CD4-positive, alpha-beta T cell treated with Interleukin-1 beta for 1 hour (primary cell): ENCODE measurements around the gene COL2A1.

Experiments
- DNase-seq, 2 donors: peaks; one replicate each; pipeline ENCODE4 v3.0.0-alpha.2; 2020 to 2022

Gene COL2A1

GRCh38 chr12:47988073-47989022 lies 15.9 kb downstream of the COL2A1 start:
- no peak for DNase-seq

DNA sequence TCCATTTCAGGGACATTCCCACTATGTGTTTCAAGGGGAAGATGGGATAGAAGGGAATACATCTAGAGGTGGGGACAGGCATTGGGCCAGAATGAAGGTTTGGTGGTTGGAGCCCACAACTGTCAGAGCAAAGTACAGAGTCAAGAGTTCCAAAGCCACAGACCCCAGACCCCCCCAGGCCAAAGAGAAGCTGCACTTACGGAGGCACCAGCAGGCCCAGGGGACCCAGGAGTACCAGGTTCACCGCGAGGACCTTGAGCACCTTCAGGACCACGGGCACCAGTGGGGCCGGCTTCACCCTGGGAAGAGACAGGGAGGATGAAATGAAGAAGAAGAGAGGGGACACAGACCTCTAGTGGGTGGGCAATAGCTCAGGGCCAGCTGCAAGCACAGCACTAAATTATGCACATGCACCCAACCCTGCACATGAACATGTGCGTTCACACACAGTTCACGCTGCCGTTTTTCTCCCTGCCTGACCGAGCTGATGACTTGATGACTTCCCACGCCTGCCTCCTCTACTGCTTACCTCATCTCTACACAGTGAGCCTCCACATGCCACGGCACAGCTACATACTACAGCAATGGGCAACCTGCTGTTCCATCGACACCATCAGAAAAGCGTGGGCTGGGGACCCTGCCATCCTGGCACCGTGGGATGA lies 16.7 kb downstream of the COL2A1 start:
- DNase-seq, result no peak

DNA sequence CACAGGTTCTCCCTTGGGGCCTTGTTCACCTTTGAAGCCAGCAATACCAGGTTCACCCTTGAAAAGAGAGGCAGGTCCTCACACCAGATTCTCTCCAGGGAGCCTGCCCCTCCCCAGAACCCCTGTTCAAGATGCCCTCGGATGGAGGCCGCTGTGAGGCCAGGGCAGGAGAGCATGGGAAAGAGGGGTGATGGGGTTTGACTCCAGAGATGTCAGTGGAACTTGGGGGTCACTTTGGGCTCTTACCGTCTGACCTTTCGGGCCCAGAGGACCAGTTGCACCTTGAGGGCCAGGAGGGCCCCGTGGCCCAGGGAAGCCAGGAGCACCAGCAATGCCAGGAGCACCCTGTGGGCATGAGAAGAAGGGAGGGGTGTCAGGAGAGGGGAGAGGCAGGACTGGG lies 17.4 kb downstream of the COL2A1 start:
- DNase-seq, result no peak

DNA sequence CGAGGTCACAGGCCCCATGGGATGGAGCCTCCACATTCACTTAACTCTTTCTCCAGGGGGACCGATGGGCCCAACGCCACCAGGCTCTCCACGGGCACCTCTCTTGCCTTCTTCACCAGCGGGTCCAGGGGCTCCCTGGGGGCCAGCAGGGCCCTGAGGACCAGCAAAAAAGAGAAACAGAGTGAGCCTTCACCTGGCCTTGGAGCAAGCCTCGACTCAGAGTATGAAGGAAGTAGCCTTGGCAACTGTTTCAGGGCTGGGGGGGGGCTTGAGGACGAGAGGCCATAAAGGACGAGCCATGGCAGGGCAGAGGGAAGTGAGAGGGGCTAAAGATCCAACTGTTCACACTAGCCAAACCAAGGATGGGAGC lies 18.0 kb downstream of the COL2A1 start:
- no peak for DNase-seq

GRCh38 chr12:47985596-47986290 lies 18.5 kb downstream of the COL2A1 start:
- no peak for DNase-seq

- no peak for DNase-seq
Observed at GRCh38 chr12:47984331-47984801, 19.9 kb downstream of the COL2A1 start.

- DNase-seq, result no peak
Observed at GRCh38 chr12:47983541-47984115, 20.6 kb downstream of the COL2A1 start.

DNA sequence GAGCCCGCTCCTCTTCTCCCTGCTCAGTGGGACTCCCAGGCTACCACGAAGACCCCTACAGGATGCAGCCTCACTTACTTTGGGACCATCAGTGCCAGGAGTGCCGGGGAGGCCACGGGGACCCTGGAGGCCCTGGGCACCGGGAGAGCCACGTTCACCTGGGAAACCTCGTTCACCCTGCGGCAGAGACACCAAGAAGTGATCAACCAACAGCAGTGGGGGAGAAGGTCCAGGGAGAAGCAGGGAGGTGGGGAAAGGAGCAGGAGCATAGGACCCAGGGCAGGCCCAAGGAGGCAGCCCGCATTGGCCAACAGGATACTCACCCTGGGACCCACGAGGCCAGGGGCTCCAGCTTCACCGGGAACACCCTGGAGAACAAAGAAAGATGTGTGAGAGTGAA lies 21.5 kb downstream of the COL2A1 start:
- DNase-seq, result no peak

DNA sequence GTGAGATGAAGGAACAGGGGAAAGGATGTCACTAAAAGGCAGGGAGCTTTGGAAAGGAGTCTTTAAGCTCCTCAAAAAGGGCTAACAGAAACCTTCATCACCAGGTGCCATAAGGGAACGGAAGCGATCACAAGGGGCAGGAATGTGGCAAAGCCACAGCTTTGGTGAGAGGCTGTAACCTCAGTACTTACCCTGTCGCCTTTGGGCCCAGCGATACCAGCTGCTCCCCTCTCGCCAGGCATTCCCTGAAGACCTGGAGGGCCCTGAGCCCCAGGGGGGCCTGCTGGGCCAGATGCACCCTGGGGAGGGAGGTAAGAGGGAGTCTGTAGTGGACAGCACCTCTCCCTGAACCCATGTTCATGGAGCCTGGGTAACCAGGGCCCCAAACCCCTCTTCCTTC lies 22.0 kb downstream of the COL2A1 start:
- DNase-seq, result no peak

DNA sequence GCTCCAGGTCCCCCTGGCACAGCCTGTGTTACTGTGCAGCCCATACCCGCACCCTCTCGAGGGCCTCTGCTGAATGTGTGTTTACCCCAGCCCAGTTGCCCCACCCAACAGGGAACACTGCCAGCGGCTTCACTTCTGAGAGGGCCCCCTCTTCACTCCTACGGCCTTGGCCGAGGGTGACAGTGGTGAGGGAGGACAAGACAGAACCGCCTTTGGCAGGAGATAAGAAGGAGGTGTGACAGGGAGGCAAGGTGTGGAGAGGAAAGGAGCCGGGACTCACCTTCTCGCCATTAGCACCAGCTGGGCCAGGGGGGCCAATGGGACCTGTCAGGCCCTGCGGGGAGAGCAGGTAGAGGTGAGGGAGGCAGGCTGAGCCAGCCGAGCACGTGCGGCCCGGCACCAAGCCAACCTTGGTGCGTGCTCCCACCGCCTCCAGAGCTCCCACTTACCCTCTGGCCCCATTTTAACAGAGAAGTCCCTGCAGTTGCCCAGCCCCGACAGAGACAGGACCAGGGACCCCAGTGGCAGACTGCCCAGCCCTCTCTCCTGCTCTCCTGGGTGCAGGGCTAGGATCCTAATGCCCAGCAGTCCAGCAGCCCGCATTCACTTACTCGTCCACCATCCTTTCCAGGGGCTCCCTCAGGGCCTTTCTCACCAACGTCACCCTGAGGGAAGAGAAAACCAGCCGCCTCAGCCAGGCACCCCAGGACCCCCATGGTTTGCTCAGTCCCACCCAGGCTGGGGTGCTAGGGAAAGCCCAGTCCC lies 22.6 kb downstream of the COL2A1 start:
- DNase-seq, result no peak

GRCh38 chr12:47980779-47981495 lies 23.3 kb downstream of the COL2A1 start:
- DNase-seq, result no peak

- DNase-seq, result no peak
Observed at GRCh38 chr12:47980197-47980596, 24.1 kb downstream of the COL2A1 start.

DNA sequence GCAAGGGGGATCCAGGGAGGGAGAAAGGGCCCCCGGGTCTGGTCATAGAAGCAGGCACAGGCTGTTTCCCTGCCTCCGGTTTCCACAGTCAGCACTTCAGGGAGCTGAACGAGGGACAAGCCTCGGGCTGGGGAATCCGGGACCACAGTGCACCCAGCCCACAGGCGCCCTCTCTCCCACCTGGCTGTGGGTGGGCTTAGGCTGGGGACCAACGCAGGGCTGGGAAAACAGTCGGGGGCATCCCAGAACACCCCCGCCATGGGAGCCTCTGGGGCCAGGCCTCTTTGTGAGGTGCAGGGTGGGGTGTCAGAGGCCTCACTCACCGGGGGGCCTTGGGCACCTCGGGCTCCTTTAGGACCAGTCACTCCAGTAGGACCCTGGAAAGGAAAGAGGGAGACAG lies 24.6 kb downstream of the COL2A1 start:
- DNase-seq, result no peak

DNA sequence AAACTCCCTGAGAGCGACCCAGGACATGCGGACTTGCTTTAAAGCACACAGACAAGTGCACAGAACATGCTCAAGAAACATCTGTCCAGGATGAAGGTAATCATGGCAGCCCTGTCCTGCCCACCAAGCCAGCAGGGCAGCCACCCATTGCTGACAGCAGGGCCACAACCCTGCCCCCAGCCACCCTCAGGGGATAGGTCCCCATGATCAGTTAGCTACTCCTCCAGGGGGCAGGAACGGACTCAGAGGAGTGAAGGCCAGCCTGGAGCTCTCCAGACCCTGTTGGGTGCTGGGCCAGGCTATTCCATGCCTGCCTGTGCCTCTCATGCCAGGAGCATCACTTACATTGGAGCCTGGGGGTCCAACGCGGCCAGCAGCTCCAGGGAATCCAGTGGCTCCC lies 25.1 kb downstream of the COL2A1 start:
- DNase-seq, result no peak

- no peak for DNase-seq
Observed at GRCh38 chr12:47978598-47978873, 25.7 kb downstream of the COL2A1 start.

DNA sequence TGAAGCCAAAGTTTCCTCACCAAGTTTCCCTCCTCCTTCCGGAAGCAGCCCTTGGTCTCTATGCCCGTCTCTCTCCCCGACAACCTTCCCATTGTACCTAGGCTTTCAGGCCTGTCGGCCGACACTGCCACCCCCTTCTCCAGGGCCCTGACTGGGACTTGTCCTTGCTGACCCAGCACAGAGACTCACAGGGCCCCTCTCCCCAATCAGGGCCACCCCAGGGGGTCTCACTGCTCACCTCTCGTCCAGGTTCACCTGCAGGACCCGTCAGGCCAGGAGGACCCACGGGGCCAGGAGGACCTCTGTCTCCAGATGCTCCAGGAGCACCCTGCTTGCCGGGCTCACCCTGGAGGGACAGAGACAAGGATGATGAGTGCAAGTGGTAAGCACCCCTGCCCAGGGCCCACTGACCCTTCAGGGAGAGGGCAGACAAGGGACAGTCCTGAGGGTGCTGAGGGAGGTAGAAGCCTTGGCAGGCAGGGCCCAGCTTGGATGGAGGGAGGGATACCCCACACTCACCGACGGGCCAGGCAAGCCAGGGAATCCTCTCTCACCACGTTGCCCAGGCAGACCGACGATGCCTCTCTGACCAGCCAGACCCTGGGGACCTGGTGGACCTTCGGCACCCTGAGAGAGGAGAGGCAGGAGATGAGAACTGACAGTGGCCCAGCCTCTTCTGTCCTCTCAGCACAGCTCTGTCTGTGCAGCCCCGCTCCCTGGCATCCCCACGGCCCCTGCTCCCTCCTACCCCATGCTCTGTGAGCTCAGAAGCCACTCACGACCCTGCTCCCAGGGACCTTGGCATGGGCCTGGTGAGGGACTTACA lies 26.3 kb downstream of the COL2A1 start:
- DNase-seq, result no peak

- DNase-seq, result no peak
Observed at GRCh38 chr12:47977046-47977771, 27.1 kb downstream of the COL2A1 start.

- DNase-seq, result no peak
Observed at GRCh38 chr12:47975816-47976215, 28.5 kb downstream of the COL2A1 start.

DNA sequence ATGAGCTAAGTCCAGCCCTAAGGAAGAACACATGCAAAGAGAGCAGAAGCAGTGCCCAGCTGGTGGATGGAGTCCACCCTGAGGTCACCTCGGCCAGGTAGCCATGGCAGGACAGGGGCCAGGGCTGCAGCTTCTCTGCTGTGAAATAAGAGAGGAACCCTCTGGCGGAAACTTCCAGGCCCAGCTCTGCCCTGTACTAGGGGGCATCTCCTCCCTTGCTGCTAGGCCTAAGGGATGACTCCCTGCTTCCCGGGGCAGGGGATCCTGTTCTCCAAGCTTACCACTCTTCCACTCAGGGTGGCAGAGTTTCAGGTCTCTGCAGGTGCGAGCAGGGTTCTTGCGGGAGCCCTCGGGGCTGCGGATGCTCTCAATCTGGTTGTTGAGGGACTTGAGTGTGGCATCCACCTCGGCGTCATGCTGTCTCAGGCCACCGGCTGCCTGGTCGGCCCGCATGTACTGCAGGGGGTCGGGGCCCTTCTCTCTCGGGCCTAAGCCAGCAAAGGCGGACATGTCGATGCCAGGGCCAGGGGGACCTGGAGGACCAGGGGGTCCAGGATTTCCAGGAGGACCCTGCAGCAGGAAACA lies 29.1 kb downstream of the COL2A1 start:
- no peak for DNase-seq

DNA sequence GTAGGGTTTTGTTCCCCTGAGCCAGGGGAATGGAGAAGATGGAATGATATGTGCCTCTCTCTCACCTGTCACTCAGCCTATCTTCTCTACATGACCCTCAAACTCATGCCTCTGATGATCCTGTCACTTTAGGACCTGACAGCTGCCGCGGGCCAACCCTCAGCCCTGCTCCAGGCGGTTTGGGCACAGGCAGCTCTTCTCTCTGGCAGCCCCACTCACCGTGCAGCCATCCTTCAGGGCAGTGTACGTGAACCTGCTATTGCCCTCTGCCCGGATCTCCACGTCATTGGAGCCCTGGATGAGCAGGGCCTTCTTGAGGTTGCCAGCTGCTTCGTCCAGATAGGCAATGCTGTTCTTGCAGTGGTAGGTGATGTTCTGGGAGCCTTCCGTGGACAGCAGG lies 30.4 kb downstream of the COL2A1 start:
- DNase-seq, result no peak
